CD4-positive, alpha-beta T cell treated with Interleukin-21 for 1 hour (primary cell): ENCODE results near the gene MT1HL1.

Experiments
- DNase-seq: peaks from one replicate; pipeline ENCODE4 v3.0.0-alpha.2; 2020

Gene MT1HL1

GRCh38 chr1:237004116-237004515 is at the start of gene MT1HL1:
MT1HL1 (minus strand) TSS chr1:237004441; CDS start chr1:237004372, 69 bp downstream.
- no peak for DNase-seq

- no peak for DNase-seq
Observed at GRCh38 chr1:237050915-237051314, 46.7 kb upstream of the MT1HL1 start.

- no peak for DNase-seq
Observed at GRCh38 chr1:237050185-237050584, 45.9 kb upstream of the MT1HL1 start.

GRCh38 chr1:237048803-237049202 is 44.6 kb upstream of the MT1HL1 start:
- DNase-seq, result no peak

- DNase-seq, result no peak
Observed at GRCh38 chr1:237045278-237046016, 41.2 kb upstream of the MT1HL1 start.

- no peak for DNase-seq
Observed at GRCh38 chr1:237043846-237044636, 39.8 kb upstream of the MT1HL1 start.

- no peak for DNase-seq
Observed at GRCh38 chr1:237042892-237043576, 38.8 kb upstream of the MT1HL1 start.

- DNase-seq, result no peak
Observed at GRCh38 chr1:237042526-237042891, 38.3 kb upstream of the MT1HL1 start.

GRCh38 chr1:237041795-237042525 is 37.7 kb upstream of the MT1HL1 start, which contains the start of gene RYR2:
RYR2 (plus strand) TSS chr1:237042184; CDS start chr1:237042522, 338 bp downstream.
- no peak for DNase-seq

GRCh38 chr1:237041461-237041794 is 37.2 kb upstream of the MT1HL1 start:
- DNase-seq, result no peak

GRCh38 chr1:237040823-237041222 is 36.6 kb upstream of the MT1HL1 start:
- DNase-seq, result no peak

GRCh38 chr1:237038211-237038610 is 34.0 kb upstream of the MT1HL1 start:
- DNase-seq, result no peak

- DNase-seq, result no peak
Observed at GRCh38 chr1:237035759-237036158, 31.5 kb upstream of the MT1HL1 start.

- DNase-seq, result no peak
Observed at GRCh38 chr1:237033804-237034203, 29.6 kb upstream of the MT1HL1 start.

- DNase-seq, result no peak
Observed at GRCh38 chr1:237033061-237033460, 28.8 kb upstream of the MT1HL1 start.

GRCh38 chr1:237032029-237032428 is 27.8 kb upstream of the MT1HL1 start:
- DNase-seq, result no peak

- DNase-seq, result no peak
Observed at GRCh38 chr1:237031480-237031879, 27.2 kb upstream of the MT1HL1 start.

- no peak for DNase-seq
Observed at GRCh38 chr1:237029850-237030535, 25.8 kb upstream of the MT1HL1 start.

- no peak for DNase-seq
Observed at GRCh38 chr1:237029240-237029639, 25.0 kb upstream of the MT1HL1 start.

- DNase-seq, result no peak
Observed at GRCh38 chr1:237025358-237026074, 21.3 kb upstream of the MT1HL1 start.

GRCh38 chr1:237018896-237019295 is 14.7 kb upstream of the MT1HL1 start:
- no peak for DNase-seq

GRCh38 chr1:237016626-237017025 is 12.4 kb upstream of the MT1HL1 start:
- DNase-seq, result no peak
